Fibroblast of skin of left quadriceps (primary cell): Measurements from ENCODE around the gene CMTR1.
"Not testable (repeated sequence)": the region's sequence is repeated elsewhere in the genome, so short reads cannot be mapped to it uniquely, and the experiment has no call there.

Source experiments
- DNase-seq, 2 experiments: peaks; one replicate each; pipeline ENCODE4 v3.0.0-alpha.2; 2013; ENCODE audit warnings: low read depth in 2 of 2

The CMTR1 gene

GRCh38 chr6:37432916-37433656 is at the start of gene CMTR1:
Gene CMTR1, plus strand, starts transcription at chr6:37433221. Its CDS starts 2,409 bp downstream, at chr6:37435630.
- peak; percentile 69 to 71 for DNase-seq

- DNase-seq: no peak
Measured at GRCh38 chr6:37388578-37388977, 44.4 kb upstream of the CMTR1 start.

DNA sequence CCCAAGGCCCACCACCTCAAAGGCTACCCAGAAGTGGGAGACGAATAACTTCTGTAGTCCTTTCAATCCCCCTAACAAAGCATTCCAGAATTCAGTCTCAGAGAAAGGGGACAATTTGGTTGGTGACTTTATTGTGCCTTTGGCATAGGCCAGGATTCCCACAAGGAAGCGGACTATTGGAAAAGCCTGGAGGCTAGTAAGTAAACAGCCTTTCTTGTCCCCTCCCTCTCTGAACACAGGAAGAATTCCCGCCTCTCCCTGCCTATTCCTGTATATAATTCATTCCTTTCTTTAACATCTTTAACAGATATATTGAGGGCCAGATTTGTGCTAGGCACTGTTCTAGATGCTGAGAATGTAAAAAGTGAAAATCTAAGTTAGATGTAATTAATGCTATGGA is 43.2 kb upstream of the CMTR1 start:
- DNase-seq: no peak

- no peak for DNase-seq
Measured at GRCh38 chr6:37391120-37391519, 41.9 kb upstream of the CMTR1 start.

- no peak for DNase-seq
Measured at GRCh38 chr6:37392821-37393220, 40.2 kb upstream of the CMTR1 start.

DNA sequence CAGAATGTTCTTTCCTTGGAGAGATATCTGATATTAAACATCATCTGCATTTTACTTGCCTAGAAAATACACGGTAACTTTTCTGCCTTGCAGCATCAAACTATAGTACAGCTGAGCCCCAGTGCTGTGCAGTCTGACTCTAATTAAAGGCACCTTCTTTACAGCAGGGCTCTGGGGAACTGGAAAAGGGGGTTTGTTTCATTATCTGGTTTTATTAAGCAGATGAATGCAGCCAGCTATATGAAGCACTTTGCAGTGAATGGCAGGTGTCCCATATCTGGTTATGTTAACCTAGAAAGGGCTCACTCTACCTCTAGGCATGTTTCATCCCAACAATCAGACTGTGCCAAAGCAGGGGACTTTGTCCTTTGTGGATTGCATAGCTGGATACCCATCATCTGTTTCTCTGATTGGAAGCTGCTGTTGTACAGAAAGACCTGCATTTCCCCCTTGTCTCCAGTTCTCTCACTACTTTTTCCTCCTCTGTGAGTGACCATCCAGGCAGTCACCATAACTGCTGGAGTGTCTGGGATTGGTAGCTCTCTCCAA is 39.6 kb upstream of the CMTR1 start:
- DNase-seq: no peak

DNA sequence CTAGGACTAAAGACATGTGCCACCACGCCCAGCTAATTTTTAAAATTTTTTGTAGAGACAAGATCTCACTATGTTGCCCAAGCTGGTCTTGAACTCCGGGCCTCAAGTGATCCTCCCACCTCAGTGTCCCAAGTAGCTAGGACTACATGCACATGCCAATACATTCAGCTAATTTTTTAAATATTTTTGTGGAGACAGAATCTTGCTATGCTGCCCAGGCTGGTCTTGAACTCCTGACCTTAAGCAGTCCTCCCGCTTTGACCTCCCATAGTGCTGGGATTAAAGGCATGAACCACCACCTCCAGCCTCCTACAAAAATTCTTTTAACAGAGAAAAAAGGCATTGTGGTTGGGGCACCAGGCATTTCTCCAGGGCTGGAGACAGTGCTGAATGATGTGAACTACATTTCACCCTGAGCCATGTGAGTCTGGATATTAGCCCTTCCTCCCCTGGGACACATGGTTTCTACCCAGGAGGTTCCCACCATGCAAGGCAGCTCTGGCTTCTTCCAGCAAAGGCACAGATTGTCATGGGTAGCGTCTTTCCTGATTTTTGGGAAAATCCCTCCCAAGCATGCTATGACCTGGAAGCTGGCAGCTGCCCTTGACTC is 36.3 kb upstream of the CMTR1 start:
- DNase-seq: peak; percentile 34 to 36

GRCh38 chr6:37399131-37399530 is 33.9 kb upstream of the CMTR1 start:
- no peak for DNase-seq

DNA sequence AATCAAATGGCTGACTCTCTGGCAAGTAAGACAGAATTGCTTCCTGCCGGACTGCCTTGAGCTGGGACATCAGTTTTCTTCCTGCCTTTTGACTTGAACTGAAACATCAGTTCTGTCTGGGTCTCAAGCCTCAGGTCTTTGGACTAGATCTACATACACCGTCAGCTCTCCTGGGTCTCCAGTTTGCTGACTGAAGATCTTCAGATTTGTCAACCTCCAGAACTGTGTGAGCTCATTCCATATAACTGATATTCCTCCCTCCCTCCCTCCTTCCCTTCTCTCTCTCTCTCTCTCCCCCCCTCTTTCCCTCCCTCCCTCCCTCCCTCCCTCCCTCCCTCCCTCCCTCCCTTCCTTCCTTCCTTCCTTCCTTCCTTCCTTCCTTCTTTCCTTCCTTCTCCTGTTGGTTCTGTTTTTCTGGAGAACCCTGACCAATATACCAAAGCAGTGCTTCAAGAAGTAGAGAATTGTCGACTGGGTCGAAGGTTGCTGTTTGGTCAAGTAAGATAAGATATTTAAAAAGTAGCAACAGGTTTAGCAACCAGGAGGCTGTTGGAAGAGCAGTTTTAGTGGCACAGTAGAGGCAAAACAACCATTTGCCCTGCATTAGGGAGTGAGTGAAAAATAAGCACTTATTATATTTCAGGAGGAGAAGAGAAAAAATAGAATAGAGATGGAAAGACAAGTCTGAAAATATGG is 33.1 kb upstream of the CMTR1 start:
- DNase-seq: no peak

DNA sequence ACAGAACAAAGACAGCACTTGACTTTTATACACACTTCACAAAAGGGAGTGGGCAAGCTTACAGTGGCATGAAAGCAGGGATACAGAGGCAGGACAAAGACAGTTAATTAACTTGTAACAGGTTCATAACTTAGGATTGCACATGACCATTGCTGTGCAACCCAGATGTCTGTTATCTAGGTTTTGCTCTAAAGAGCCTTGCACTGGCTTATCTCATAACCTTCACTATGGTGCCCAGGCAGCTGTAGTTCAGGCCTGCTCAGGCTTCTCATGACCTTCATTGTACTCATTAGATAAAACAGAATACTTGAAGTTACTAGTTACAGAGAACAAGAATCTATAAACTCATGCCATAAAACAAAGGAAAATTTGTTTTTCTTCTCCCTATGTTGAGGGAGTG is 31.4 kb upstream of the CMTR1 start:
- DNase-seq: not testable (repeated sequence)

DNA sequence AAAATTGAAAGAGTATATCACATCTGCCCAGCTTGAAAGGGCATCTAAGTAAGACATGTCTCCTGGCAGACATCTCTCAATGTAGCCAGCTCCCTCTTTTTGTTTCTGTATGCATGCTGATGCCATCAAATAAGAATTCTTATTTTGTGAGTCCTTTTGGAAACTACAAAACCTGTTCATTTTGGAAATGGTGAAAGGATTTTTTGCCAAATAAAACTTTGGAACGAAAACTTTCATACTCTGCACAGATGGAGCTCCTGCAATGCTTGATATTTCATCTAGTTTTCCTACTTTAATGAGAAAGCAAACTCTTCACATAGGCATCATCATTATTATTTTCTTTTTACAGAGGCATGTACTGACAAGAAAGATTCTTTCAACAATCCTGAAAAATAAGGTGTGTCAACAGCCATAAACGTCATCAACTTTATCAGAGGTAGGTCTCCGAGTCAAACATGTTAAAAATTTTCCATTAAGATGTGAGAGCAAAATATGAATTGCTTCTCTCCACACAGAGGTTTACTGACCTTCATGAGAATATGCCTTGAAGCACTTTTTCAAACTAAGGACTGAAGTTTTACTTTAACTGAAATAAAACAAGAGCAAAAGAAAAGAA is 26.2 kb upstream of the CMTR1 start:
- no peak for DNase-seq

- no peak for DNase-seq
Measured at GRCh38 chr6:37407948-37408347, 25.1 kb upstream of the CMTR1 start.

DNA sequence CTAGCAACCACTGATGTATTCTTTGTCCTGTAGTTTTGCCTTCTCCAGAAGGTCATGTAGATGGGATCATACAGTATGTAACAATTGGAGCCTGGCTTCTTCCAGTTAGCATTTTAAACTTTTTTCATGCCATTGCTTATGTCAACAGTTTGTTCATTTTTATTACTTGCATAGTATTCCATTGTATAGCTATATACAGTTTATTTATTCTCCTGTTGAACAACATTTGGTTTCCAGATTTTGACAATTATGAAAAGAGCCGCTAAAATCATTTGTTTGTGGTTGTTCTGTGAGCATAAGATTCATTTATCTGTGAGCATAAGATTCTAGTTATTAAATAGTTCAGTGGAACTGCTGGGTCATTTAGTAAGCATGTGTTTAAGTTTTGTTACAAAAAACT is 23.5 kb upstream of the CMTR1 start:
- no peak for DNase-seq

GRCh38 chr6:37417393-37417792 is 15.6 kb upstream of the CMTR1 start:
- no peak for DNase-seq

- DNase-seq: no peak
Measured at GRCh38 chr6:37418722-37419121, 14.3 kb upstream of the CMTR1 start.

DNA sequence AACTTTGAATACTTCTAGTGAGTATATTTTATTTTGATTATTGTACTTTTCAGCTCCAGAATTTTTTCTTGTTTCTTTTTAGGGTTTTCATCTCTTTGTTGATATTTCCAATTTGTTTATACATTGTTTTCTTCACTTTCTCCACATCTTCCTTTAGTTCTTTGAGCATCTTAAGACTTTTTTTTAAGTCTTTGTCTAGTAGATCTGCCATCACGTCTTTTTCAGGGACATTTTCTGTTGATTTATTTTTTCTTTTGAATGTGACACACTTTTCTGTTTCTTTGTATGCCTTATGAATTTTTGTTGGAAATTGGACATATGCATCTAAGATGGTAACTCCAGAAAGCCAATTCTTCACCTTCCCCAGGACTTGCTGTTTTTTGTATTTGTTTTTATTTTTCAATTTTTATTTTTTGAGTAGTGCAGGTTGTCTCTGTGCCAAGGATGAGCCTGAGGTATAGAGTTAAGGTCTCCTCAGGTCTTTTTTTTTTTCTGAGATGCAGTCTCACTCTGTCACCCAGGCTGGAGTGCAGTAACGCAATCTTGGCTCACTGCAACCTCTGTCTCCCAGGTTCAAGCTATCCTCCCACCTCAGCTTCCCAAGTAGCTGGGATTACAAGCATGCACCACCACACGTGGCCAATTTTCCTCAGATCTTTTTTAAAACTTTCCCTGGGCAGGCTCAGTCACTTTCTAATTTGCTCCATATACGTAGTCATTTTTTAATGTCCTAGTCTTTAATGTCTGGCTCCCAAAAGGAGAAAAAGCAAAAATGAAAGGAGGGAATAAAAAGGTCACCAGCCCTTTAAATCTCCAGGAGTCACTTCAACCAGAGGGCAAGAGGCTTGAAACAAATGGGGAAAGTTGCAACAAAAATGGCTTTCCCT is 6.7 kb upstream of the CMTR1 start:
- no peak for DNase-seq

DNA sequence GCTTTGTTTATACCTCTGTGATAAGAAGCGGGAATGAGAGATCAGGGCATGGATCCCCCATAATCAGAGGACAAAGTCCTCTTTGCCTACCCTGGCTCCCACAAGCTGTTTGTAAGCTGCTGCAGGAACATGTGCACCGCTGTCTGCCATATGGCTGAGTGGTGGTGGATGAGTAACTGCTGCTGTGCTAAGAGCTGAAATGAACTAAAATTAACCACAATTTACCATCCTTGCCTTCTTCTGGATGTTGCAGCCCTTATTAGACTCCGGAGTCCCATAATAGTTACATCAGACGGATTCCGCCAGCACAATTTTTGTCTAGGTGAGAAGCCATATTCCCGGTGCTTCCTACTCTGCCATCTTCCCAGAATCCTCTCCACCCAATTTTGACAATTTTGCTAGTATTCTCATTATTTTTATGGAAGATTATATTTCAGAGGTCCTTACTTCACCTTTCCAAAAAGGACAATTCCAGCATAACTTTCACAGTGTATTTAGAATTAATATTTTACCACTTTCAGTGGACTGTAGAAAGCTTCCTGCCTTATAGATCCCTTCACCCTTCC is 6.0 kb upstream of the CMTR1 start:
- no peak for DNase-seq

DNA sequence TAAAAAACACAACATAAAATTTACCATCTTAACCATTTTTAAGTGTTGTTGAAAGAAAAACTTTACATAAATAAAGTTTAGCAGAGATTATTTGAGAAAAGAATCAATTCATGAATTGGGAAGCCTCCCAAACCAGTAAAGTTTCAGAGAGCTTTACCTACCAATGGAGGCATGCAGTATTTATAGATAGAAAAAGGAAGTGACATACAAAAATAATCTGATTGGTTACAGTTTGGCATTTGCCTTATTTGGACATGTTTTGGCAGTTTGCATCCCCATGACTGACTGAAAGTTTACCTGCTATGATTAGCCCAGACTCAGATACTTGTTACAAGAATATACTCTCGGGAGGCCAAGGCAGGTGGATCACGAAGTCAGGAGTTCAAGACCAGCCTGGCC is 3.7 kb upstream of the CMTR1 start:
- no peak for DNase-seq

- DNase-seq: no peak
Measured at GRCh38 chr6:37432590-37432915, 468 bp upstream of the CMTR1 start.

DNA sequence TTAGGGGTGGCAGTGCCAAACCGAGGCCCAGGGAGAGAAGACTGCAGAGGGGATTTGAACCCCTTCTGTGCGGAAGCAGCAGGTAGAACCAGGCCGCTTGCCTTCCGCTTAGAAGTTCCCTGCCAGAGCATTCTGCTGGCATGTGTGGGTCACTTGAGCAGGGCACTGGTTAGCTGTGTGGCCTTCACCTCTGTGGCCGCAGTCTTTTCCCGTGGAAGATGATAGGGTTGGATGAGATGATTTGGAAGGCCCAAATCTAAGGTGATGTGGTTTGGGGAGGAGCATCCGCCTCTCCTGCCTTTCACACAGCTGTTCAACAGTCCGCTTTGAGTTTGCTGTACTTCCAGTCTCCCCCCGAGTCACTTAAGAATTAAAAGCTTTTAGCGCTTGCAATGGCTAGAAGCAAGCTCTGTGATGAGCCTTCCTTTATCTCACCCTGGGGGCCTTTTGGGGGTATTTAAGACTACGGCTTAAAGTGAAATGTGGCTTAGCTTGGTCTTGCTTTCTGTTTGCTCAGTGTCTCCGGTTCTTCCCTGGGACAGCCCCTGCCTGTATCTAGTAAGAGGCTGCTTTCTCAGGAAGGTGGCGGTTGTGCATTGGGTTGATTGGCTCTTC is 743 bp downstream of the CMTR1 start:
- no peak for DNase-seq

DNA sequence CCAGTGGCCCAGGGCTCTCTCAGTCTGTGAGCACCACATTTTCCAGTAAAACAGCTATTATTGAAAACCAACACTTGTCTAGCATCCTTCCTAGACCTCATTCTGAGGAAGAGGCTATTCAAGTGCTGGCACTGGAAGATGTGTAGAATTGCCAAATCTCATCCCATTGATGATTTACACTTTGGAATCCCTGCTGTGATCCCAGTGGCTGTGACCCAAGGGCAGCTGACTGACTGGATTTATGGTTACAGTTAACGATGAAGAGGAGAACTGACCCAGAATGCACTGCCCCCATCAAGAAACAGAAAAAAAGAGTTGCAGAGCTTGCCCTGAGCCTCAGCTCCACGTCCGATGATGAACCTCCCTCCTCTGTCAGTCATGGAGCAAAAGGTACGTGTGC is 2.4 kb downstream of the CMTR1 start:
- no peak for DNase-seq
